GM18502 (cell line): Measurements from ENCODE around the gene GNB1L.

Experiments
- ATAC-seq: cut with Tn5 transposase; IDR thresholded peaks from one replicate; pipeline ENCODE4 v1.9.1; 2021; ENCODE audit warnings: mild to moderate bottlenecking; ENCODE audit not compliant: unreplicated experiment, poor library complexity

GNB1L gene

GRCh38 chr22:19867617-19868016 is 12.9 kb upstream of the GNB1L start:
- no peak for ATAC-seq

DNA sequence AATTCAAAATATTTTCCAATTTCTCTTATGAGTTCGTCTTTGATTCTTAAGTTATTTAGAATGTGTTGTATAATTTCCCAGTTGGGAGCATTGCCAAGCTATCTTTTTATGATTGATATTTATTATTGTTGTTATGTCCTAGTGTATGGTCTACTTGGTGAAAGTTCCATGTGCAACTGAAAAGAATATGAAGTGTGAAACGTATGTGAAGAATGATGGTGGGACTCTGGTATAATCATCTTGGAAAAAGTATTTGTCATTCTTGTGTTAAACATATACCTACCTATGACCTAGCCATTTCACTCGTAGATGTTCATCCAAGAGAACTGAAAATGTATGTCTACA is 12.0 kb upstream of the GNB1L start:
- ATAC-seq = no peak

DNA sequence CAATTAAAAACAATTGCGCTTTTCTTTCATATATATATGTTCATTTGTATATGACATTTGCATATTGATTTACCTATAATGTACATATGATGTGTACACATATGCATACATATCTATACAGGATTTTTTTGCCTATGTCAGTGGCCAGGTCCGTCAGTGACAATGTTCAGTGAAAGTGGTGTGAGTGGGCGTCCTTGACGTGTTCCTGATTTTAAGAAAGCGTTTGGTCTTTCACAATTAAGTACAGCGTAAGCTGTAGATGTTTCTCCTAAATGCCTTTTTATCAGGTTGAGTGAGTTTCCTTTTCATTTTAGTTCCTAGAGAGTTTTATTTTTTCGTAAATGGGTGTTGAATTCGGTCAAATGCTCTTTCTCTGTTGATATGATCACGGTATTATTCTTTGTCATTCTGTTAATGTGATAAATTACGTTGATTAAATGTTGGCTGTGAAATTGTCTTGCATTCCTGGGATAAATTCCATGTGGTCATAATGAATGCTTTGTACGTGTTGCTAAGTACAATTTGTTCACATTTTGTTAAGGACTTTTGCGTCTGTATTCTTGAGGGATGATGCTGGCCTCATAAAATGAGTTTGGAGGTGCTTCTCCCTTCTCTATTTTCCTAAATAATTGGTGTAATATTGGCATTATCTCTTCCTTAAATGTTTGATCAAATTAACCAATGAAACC is 10.6 kb upstream of the GNB1L start:
- ATAC-seq = no peak

GRCh38 chr22:19864538-19865106 is 9.9 kb upstream of the GNB1L start:
- ATAC-seq = no peak

DNA sequence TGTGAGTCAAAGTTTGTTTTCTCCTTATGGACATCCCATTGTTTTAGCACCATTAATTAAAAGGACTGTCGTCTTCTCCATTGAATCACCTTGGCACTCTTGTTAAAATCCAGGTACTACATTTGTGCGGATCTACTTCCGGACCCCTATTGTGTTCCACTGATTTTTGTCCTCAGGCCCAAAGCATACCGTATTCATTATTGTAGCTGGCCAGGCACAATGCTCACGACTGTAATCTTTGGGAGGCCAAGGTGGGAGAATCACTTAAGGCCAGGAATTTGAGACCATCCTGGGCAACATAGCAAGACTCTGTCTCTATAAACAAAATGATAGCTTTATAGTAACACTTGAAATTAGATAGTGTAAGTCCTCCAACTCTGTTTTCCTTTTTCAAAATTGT is 8.9 kb upstream of the GNB1L start:
- no peak for ATAC-seq

DNA sequence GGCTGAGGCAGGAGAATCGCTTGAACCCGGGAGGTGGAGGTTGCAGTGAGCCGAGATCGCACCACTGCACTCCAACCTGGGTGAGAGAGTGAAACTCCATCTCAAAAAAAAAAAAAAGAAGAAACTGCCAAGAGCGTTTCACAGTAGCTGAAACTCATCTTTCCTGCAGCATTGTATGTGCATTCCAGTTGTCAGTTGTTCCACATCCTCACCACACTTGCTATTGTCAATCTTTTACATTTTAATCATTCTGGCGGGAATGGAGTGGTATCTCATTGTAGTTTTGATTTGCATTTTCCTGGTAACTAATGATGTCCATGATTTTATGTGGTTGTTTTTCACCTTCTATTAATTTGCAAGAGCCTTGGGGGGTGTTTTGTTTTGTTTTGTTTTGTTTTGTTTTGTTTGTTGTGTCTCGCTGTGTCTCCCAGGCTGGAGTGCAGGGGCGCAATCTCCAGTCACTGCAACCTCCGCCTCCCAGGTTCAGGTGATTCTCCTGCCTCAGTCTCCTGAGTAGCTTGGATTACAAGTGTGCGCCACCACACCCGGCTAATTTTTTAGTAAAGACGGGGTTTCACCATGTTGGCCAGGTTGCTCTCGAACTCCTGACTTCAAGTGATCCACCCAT is 8.1 kb upstream of the GNB1L start:
- no peak for ATAC-seq

GRCh38 chr22:19859861-19860510 is 5.3 kb upstream of the GNB1L start:
- no peak for ATAC-seq

GRCh38 chr22:19857382-19857781 is 2.7 kb upstream of the GNB1L start:
- no peak for ATAC-seq

GRCh38 chr22:19855504-19856409 is 1.1 kb upstream of the GNB1L start:
- ATAC-seq = peak; percentile 19

- ATAC-seq = peak; percentile 2
Observed at GRCh38 chr22:19853879-19854777, 546 bp downstream of the GNB1L start.

- no peak for ATAC-seq
Observed at GRCh38 chr22:19853058-19853878, 1.4 kb downstream of the GNB1L start.

- ATAC-seq = no peak
Observed at GRCh38 chr22:19852177-19852781, 2.4 kb downstream of the GNB1L start.

DNA sequence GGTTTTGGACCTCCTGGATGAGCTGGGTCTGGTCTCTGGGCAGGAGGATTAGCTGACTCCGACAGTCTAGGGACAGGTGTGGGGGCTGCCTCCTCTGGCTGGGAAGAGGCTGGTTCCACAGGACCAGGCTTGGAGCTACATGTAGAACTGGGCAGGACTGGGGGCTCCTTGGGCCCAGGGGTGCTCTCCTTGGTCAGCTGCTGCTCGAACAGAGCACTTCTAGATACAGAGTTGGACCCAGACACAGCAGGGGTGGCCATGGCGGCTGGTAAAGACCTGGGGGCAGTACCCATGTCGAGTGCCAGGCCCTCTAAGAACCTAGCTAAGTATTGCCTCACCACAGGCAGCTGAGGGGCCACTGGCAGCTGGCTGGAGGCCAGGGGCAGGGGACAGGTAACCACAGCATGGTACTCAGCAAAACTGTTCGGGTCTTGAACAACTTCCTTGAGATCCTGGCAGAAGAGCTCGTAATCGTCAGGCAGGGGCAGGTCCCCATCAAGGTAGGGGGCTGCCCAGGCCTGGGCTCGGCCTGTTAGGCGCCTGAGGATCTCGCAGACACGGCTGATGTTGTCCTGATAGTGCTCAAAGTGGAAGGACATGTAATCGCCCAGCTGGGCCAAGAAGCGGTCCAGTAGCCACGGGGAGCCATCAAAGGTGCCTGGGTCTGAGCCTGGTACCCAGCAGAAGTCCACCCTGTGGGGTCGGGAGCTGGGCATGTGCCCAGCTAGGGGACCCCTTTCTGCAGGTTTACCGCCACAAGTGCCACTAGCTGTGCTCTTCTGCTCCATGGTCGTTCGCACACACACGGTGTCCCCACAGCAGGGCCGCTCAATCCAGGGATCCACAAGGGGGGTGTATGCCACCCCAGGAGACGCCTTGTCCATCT is 3.1 kb downstream of the GNB1L start:
- no peak for ATAC-seq

GRCh38 chr22:19850763-19851109 is 3.9 kb downstream of the GNB1L start:
- ATAC-seq = no peak

DNA sequence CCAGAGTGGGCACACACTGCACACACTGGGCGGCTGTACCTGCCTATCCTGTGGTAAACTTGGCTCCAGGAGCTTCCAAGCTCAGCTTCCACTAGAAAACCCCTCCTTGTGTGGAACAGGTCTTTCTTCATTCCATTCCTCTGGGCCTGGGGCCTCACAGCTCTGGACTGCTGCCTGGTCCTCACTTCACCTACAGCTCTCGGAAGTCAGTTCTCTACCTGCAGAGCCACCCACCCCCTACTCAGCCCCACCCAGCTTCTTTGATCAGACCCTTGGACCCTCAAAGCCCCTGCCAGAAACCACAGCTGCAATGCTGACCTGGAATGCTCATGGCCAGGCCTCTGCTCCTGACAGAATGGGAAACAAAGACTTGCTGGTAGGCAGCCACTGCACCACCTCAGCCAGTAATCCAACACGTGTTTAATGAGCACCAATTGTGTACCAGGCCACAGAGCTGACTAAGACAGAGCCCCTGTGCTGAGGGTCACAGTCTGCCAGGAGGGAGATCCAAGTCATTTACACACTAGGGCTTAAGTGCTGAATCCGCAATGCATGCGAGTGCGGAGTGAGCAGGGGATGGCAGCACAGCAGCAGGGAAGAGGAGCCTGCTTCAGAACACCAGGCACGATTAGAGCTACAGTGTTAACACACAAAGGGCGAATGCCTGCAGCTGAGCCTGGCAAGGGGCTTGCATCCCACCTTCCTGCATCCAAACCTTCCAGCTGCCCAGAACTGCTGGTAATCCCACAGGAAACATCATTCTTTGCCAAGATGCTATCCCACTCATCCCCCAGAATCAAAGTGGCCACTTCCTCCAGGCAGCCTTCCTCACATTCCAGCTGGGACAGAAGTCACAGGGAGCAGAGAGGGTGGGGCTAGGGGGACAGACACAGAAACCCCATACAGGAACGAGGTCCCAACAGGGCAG is 4.6 kb downstream of the GNB1L start:
- no peak for ATAC-seq
